HL-60/S4 (cell line): ENCODE measurements around the gene LITAFD.

Experiments used
- in situ Hi-C: fragments of 300-500 bp; cut with MboI; formaldehyde crosslinking; loops from 2 replicates; pipeline ENCODE4 v1.14.3; 2022; ENCODE audit warnings: low sequenced_read_pairs

Gene LITAFD

GRCh38 chr16:8889893-8890548 is 7.9 kb downstream of the LITAFD start:
- in situ Hi-C loops, result loop anchor here (25.0 kb wide), 1 partner anchor 228 kb away; the partner anchor contains the start of gene ABAT

- in situ Hi-C loops, result loop anchor here (25.0 kb wide), 1 partner anchor 228 kb away; the partner anchor contains the start of gene ABAT
Measured at GRCh38 chr16:8890549-8890921, 8.4 kb downstream of the LITAFD start.

- in situ Hi-C loops, result loop anchor here (25.0 kb wide), 1 partner anchor 230 kb away; the partner anchor contains the start of gene ABAT
Measured at GRCh38 chr16:8892101-8892575, 10.0 kb downstream of the LITAFD start.

GRCh38 chr16:8893426-8893825 is 11.3 kb downstream of the LITAFD start:
- in situ Hi-C loops, result loop anchor here (25.0 kb wide), 1 partner anchor 231 kb away; the partner anchor contains the start of gene ABAT

GRCh38 chr16:8893976-8894690 is 12.0 kb downstream of the LITAFD start:
- in situ Hi-C loops, result loop anchor here (25.0 kb wide), 1 partner anchor 232 kb away; the partner anchor contains the start of gene ABAT

GRCh38 chr16:8894736-8895334 is 12.7 kb downstream of the LITAFD start:
- in situ Hi-C loops, result loop anchor here (25.0 kb wide), 1 partner anchor 233 kb away; the partner anchor contains the start of gene ABAT

- in situ Hi-C loops, result loop anchor here (25.0 kb wide), 1 partner anchor 236 kb away; the partner anchor contains the start of gene ABAT
Measured at GRCh38 chr16:8898660-8899318, 16.6 kb downstream of the LITAFD start.

GRCh38 chr16:8899709-8900317 is 17.7 kb downstream of the LITAFD start:
- in situ Hi-C loops, result loop anchor here (25.0 kb wide), 1 partner anchor 238 kb away; the partner anchor contains the start of gene ABAT

GRCh38 chr16:8900343-8900742 is 18.2 kb downstream of the LITAFD start:
- in situ Hi-C loops, result no loop called here

GRCh38 chr16:8901320-8901861 is 19.2 kb downstream of the LITAFD start:
- in situ Hi-C loops, result no loop called here

GRCh38 chr16:8903004-8903403 is 20.9 kb downstream of the LITAFD start:
- in situ Hi-C loops, result no loop called here

- in situ Hi-C loops, result no loop called here
Measured at GRCh38 chr16:8904018-8904430, 21.9 kb downstream of the LITAFD start.

- in situ Hi-C loops, result no loop called here
Measured at GRCh38 chr16:8905168-8905762, 23.1 kb downstream of the LITAFD start.

GRCh38 chr16:8905795-8906591 is 23.8 kb downstream of the LITAFD start:
- in situ Hi-C loops, result no loop called here

- in situ Hi-C loops, result no loop called here
Measured at GRCh38 chr16:8907096-8907495, 24.9 kb downstream of the LITAFD start.

- in situ Hi-C loops, result no loop called here
Measured at GRCh38 chr16:8908810-8909468, 26.8 kb downstream of the LITAFD start.

GRCh38 chr16:8910811-8911210 is 28.7 kb downstream of the LITAFD start:
- in situ Hi-C loops, result no loop called here

- in situ Hi-C loops, result no loop called here
Measured at GRCh38 chr16:8912793-8913192, 30.6 kb downstream of the LITAFD start.
